ENCODE data around the gene ERCC6L2.

DNA sequence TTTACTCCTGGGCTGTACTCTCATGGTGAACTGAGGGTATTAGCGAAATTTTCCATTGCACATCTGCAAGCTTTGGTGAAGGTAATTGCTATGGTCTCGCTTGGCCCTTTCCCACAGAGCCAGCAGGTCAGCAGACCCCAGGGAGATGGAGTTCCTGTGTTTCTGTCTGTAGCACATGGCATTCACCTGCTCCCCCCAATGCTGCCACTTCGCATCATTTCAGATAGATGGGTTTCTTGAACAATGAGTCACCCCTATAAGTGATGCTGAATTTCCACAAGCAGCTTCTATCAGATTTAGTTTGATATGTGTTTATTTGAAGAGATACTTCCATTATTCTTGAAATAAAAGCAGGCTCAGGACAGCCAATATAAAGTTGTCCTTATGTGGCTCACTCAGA is 117.8 kb downstream of the ERCC6L2 start:
- TF ChIP-seq ZNF70 (CRISPR knock-in tag; IDR thresholded peaks at IDR 0.05) (no peak), TCF4 (CRISPR knock-in tag; IDR thresholded peaks at IDR 0.05; ENCODE audit: borderline replicate concordance) (no peak), ZFP3 (CRISPR knock-in tag; IDR thresholded peaks at IDR 0.05) (no peak)
- TF ChIP-seq, protein P1, sequence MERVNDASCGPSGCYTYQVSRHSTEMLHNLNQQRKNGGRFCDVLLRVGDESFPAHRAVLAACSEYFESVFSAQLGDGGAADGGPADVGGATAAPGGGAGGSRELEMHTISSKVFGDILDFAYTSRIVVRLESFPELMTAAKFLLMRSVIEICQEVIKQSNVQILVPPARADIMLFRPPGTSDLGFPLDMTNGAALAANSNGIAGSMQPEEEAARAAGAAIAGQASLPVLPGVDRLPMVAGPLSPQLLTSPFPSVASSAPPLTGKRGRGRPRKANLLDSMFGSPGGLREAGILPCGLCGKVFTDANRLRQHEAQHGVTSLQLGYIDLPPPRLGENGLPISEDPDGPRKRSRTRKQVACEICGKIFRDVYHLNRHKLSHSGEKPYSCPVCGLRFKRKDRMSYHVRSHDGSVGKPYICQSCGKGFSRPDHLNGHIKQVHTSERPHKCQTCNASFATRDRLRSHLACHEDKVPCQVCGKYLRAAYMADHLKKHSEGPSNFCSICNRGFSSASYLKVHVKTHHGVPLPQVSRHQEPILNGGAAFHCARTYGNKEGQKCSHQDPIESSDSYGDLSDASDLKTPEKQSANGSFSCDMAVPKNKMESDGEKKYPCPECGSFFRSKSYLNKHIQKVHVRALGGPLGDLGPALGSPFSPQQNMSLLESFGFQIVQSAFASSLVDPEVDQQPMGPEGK (CRISPR knock-in tag; IDR thresholded peaks at IDR 0.05; ENCODE audit: borderline replicate concordance): no peak
